22Rv1 (cell line): ENCODE measurements around the gene TMEM151B.

Source experiments
- ZFX ChIP-seq: fragments of 450-650 bp; IDR thresholded peaks from 2 replicates; pipeline ENCODE4 v1.6.1; 2017; ENCODE audit warnings: antibody characterized with exemption, borderline replicate concordance
- TF ChIP-seq, protein P1 (sequence below): fragments of 450-650 bp; IDR thresholded peaks from 2 replicates; pipeline ENCODE4 v1.5.1; 2017; ENCODE audit warnings: mild to moderate bottlenecking

- TF ChIP-seq, protein P1, sequence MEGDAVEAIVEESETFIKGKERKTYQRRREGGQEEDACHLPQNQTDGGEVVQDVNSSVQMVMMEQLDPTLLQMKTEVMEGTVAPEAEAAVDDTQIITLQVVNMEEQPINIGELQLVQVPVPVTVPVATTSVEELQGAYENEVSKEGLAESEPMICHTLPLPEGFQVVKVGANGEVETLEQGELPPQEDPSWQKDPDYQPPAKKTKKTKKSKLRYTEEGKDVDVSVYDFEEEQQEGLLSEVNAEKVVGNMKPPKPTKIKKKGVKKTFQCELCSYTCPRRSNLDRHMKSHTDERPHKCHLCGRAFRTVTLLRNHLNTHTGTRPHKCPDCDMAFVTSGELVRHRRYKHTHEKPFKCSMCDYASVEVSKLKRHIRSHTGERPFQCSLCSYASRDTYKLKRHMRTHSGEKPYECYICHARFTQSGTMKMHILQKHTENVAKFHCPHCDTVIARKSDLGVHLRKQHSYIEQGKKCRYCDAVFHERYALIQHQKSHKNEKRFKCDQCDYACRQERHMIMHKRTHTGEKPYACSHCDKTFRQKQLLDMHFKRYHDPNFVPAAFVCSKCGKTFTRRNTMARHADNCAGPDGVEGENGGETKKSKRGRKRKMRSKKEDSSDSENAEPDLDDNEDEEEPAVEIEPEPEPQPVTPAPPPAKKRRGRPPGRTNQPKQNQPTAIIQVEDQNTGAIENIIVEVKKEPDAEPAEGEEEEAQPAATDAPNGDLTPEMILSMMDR, result no peak
- TF ChIP-seq ZFX, result no peak
Observed at GRCh38 chr6:44291841-44292240, 21.6 kb downstream of the TMEM151B start.
